Smooth muscle cell of the brain vasculature (primary cell): ENCODE results near the gene F2R.
"Not testable (repeated sequence)": the region's sequence is repeated elsewhere in the genome, so short reads cannot be mapped to it uniquely, and the experiment has no call there.

Experiments
- DNase-seq: peaks from one replicate; pipeline ENCODE4 v3.0.0-alpha.2; 2012; ENCODE audit warnings: low read depth, low spot score

F2R gene

GRCh38 chr5:76718880-76719279 lies 3.0 kb downstream of the F2R start:
- no peak for DNase-seq

- DNase-seq = no peak
Observed at GRCh38 chr5:76720988-76721569, 5.2 kb downstream of the F2R start.

- DNase-seq = no peak
Observed at GRCh38 chr5:76723266-76723665, 7.3 kb downstream of the F2R start.

- DNase-seq = no peak
Observed at GRCh38 chr5:76723906-76724305, 8.0 kb downstream of the F2R start.

GRCh38 chr5:76724871-76725270 lies 8.9 kb downstream of the F2R start:
- no peak for DNase-seq

- DNase-seq = no peak
Observed at GRCh38 chr5:76728965-76729364, 13.0 kb downstream of the F2R start.

- no peak for DNase-seq
Observed at GRCh38 chr5:76729373-76730290, 13.7 kb downstream of the F2R start.

GRCh38 chr5:76732405-76733048 lies 16.6 kb downstream of the F2R start:
- no peak for DNase-seq

- DNase-seq = no peak
Observed at GRCh38 chr5:76733049-76733417, 17.1 kb downstream of the F2R start.

GRCh38 chr5:76735762-76736545 lies 20.0 kb downstream of the F2R start:
- no peak for DNase-seq

- no peak for DNase-seq
Observed at GRCh38 chr5:76736679-76737556, 21.0 kb downstream of the F2R start.

- no peak for DNase-seq
Observed at GRCh38 chr5:76737846-76738245, 21.9 kb downstream of the F2R start.

GRCh38 chr5:76741506-76741905 lies 25.6 kb downstream of the F2R start:
- DNase-seq = not testable (repeated sequence)

- DNase-seq = no peak
Observed at GRCh38 chr5:76742583-76742982, 26.7 kb downstream of the F2R start.

GRCh38 chr5:76744632-76745031 lies 28.7 kb downstream of the F2R start:
- no peak for DNase-seq

- no peak for DNase-seq
Observed at GRCh38 chr5:76745670-76746069, 29.7 kb downstream of the F2R start.

GRCh38 chr5:76746677-76747076 lies 30.8 kb downstream of the F2R start:
- DNase-seq = no peak

- DNase-seq = no peak
Observed at GRCh38 chr5:76747706-76748105, 31.8 kb downstream of the F2R start.

GRCh38 chr5:76751291-76751690 lies 35.4 kb downstream of the F2R start:
- DNase-seq = no peak

- no peak for DNase-seq
Observed at GRCh38 chr5:76754668-76755078, 38.7 kb downstream of the F2R start.
